Endodermal cell (in vitro differentiated cells): Measurements from ENCODE around the gene RAB38. TPM values are rescaled to one million over a fixed set of nuclear protein-coding genes. Genes with fewer than 3 reads are reported as not detected.
A peak's percentile ranks its signal among the peaks of the same experiment; 100 is the strongest.

ENCODE experiments used
- DNase-seq: peaks from one replicate; pipeline ENCODE4 v3.0.0-alpha.2; 2017
- H3K27ac ChIP-seq: 2 replicates; pipeline ENCODE4 v1.5.1; 2013; ENCODE audit warnings: mild to moderate bottlenecking, low read depth, low read length, moderate library complexity
- H3K27me3 ChIP-seq: 2 replicates; pipeline ENCODE4 v1.6.1; 2013; ENCODE audit warnings: mild to moderate bottlenecking, low read length, moderate library complexity; ENCODE audit not compliant: insufficient read depth, control insufficient read depth, poor library complexity, severe bottlenecking
- H3K36me3 ChIP-seq: 2 replicates; pipeline ENCODE4 v1.7.0; 2013; ENCODE audit warnings: mild to moderate bottlenecking, low read length, moderate library complexity; ENCODE audit not compliant: control insufficient read depth, insufficient read depth
- H3K4me1 ChIP-seq: one replicate; pipeline ENCODE4 v1.7.0; 2013; ENCODE audit warnings: low read length; ENCODE audit not compliant: control insufficient read depth, insufficient read depth
- H3K4me3 ChIP-seq: 2 replicates; pipeline ENCODE4 v1.5.1; 2013; ENCODE audit warnings: mild to moderate bottlenecking, low read length, moderate library complexity
- H3K9ac ChIP-seq: 2 replicates; pipeline ENCODE4 v1.6.1; 2013; ENCODE audit warnings: mild to moderate bottlenecking, low read length, moderate library complexity; ENCODE audit not compliant: poor library complexity, severe bottlenecking; ENCODE audit errors: extremely low read depth
- H3K9me3 ChIP-seq: 2 replicates; pipeline ENCODE4 v1.6.1; 2013; ENCODE audit warnings: mild to moderate bottlenecking, low read length, moderate library complexity; ENCODE audit not compliant: control insufficient read depth
- H3K27ac Mint-ChIP-seq: 2 replicates; pipeline ENCODE4 v1.8.0; 2020; ENCODE audit warnings: mixed read lengths
- H3K27me3 Mint-ChIP-seq: 2 replicates; pipeline ENCODE4 v1.8.0; 2021; ENCODE audit warnings: mild to moderate bottlenecking, mixed read lengths; ENCODE audit not compliant: insufficient read depth
- H3K36me3 Mint-ChIP-seq: 2 replicates; pipeline ENCODE4 v1.8.0; 2020; ENCODE audit warnings: low read depth, mixed read lengths
- H3K4me1 Mint-ChIP-seq: 2 replicates; pipeline ENCODE4 v1.8.0; 2020; ENCODE audit warnings: mixed read lengths
- H3K4me3 Mint-ChIP-seq: 2 replicates; pipeline ENCODE4 v1.8.0; 2020; ENCODE audit warnings: mild to moderate bottlenecking, moderate library complexity, mixed read lengths
- H3K9me3 Mint-ChIP-seq: 2 replicates; pipeline ENCODE4 v1.8.0; 2020; ENCODE audit warnings: mild to moderate bottlenecking, mixed read lengths
- WGBS, 2 experiments: methylation state at CpG; one replicate each; pipeline versions ENCODE4 v1.1.5 to v1.1.7; 2013; ENCODE audit warnings: missing lambda C conversion rate in 2 of 2, mixed read lengths in 1 of 2; ENCODE audit not compliant: insufficient coverage in 1 of 2, insufficient read length in 1 of 2; 5-methylcytosine and 5-hydroxymethylcytosine counted together
- total RNA-seq, 2 donors: library from RNA; stranded (reverse); fragmentation: NEBNext Ultra II Directional in 1 of 2; extraction: Animal tissue kit (Norgen Biotek cat#: 25700) in 1 of 2; gene quantifications; 2 replicates in 1 of 2; 3 replicates in 1 of 2; pipeline ENCODE4 v1.2.1, GENCODE V29; 2021
- TF ChIP-seq, protein P1 (sequence below): fragments of 200-600 bp; sonication (generic); conservative IDR thresholded peaks from 2 replicates; pipeline ENCODE4 v1.5.0; 2021; ENCODE audit warnings: antibody characterized with exemption, mild to moderate bottlenecking

Gene RAB38
- total RNA-seq, 2 donors from 2014 or later, result 12.3 to 15.0 TPM

DNA sequence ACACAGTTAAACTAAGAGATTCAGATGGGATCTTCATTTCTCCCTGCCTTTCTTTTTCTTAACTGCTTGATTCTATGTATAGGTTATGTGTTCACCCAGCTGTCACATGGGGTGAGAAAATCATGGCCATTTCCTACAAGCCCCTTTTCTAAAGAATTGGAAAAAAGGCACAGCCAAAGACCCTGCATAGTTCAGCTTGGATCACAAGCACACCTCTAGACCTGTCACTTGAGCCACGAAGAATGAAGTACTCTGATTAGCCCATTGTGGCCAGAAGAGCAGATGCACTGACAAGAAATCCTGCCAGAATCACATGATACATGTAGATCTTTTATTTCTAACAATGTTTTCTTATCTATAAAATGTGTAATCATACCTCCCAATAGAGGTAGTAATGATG, 69.7 kb downstream of the RAB38 start:
- H3K27ac ChIP-seq, result no peak overlapping the region
- H3K4me1 Mint-ChIP-seq, result peaks cover 5% of the 10 kb centered on the region
- H3K27me3 ChIP-seq, result no peaks in the 10 kb centered on the region
- H3K27me3 Mint-ChIP-seq, result no peaks in the 10 kb centered on the region
- no peaks in the 10 kb centered on the region for H3K36me3 ChIP-seq
- 100% methylated on average over 1 of the region's 1 CpG; no CpG with 5 or more reads in 1 of the 2 experiments for WGBS, 2 experiments
- no peaks in the 10 kb centered on the region for H3K4me1 ChIP-seq
- H3K27ac Mint-ChIP-seq, result no peak overlapping the region
- DNase-seq, result no peak
- no peak overlapping the region for H3K9ac ChIP-seq
- H3K36me3 Mint-ChIP-seq, result peaks cover 25% of the 10 kb centered on the region
- no peak overlapping the region for H3K4me3 Mint-ChIP-seq
- TF ChIP-seq, protein P1, sequence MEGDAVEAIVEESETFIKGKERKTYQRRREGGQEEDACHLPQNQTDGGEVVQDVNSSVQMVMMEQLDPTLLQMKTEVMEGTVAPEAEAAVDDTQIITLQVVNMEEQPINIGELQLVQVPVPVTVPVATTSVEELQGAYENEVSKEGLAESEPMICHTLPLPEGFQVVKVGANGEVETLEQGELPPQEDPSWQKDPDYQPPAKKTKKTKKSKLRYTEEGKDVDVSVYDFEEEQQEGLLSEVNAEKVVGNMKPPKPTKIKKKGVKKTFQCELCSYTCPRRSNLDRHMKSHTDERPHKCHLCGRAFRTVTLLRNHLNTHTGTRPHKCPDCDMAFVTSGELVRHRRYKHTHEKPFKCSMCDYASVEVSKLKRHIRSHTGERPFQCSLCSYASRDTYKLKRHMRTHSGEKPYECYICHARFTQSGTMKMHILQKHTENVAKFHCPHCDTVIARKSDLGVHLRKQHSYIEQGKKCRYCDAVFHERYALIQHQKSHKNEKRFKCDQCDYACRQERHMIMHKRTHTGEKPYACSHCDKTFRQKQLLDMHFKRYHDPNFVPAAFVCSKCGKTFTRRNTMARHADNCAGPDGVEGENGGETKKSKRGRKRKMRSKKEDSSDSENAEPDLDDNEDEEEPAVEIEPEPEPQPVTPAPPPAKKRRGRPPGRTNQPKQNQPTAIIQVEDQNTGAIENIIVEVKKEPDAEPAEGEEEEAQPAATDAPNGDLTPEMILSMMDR, result no peak
- no peaks in the 10 kb centered on the region for H3K9me3 ChIP-seq
- H3K9me3 Mint-ChIP-seq, result peaks cover 18% of the 10 kb centered on the region
- H3K4me3 ChIP-seq, result no peak overlapping the region

DNA sequence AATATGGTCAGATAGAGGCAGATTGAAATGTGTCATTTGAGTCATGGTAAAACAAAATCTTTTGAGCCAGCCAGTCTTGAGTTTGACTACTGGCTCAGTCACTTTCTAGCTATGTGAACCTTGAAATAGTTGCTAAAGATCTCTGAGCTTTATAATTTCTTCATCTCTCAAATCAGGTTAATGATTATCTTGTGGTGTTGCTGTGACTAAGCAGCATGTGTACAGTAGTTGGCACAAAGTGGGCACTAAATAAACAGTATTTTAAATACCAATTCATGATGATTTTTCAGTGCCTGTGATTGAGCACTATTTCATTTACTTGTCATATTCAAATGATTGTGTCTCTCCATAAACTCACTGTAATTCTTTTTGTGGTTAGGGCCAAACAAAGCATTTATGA, 70.8 kb downstream of the RAB38 start:
- no peak for DNase-seq
- H3K4me1 ChIP-seq, result no peaks in the 10 kb centered on the region
- H3K27ac ChIP-seq, result no peak overlapping the region
- no peaks in the 10 kb centered on the region for H3K9me3 ChIP-seq
- no peak overlapping the region for H3K27ac Mint-ChIP-seq
- no peaks in the 10 kb centered on the region for H3K27me3 ChIP-seq
- no peak overlapping the region for H3K4me3 Mint-ChIP-seq
- TF ChIP-seq, protein P1, result no peak
- peaks cover 15% of the 10 kb centered on the region for H3K9me3 Mint-ChIP-seq
- no peaks in the 10 kb centered on the region for H3K27me3 Mint-ChIP-seq
- H3K9ac ChIP-seq, result no peak overlapping the region
- peaks cover 8% of the 10 kb centered on the region for H3K4me1 Mint-ChIP-seq
- H3K4me3 ChIP-seq, result no peak overlapping the region
- H3K36me3 Mint-ChIP-seq, result peaks cover 16% of the 10 kb centered on the region
- no peaks in the 10 kb centered on the region for H3K36me3 ChIP-seq

DNA sequence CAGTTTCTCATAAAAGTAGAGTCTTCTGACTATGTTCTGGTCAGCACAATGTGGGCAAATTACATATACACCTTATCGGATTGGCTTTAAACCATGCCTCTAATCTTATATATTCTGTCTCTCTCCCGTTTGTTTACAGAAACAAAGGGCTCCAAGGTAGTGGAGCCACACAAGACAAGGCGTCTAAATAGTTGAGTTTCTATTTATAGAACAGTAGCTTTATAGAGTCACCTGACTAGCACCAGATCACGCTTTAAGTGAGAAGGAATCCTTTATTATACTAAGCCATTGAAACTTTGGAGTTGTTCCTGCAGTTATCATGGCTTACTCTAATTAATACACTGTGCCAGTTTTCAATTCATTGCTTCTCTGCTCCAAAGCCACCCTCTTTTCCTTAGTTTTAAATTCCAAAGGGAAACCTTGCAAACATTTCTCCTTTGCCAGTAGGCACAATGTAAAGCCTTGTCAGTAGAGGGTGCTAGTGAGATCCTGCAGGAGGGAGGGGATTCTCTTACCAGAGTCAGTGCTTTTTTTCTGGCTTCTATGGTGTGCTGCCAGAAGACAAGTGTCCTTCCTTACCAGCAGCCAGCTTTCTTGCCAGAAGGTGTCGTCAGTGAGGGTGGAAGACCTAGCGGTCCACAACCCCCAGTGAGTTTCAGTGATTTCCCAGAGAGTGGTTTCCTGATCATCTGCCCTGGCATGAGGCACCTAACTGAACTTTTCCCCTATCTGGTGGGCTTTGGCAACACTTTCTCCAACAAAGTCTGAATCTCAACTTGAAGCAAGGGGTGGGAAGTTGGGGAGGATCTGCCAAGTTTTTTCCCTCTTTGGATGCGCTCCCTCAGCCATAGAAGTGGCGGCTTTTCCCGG, 71.7 kb downstream of the RAB38 start:
- Histone ChIP-seq H3K4me1 (no peaks in the 10 kb centered on the region), H3K9me3 (no peaks in the 10 kb centered on the region), H3K27me3 (no peaks in the 10 kb centered on the region), H3K4me3 (no peak overlapping the region), H3K27ac (no peak overlapping the region), H3K9ac (no peak overlapping the region), H3K36me3 (no peaks in the 10 kb centered on the region)
- H3K27me3 Mint-ChIP-seq, result no peaks in the 10 kb centered on the region
- TF ChIP-seq, protein P1, result peak; percentile 97
- WGBS, 2 experiments, result 74 to 93% methylated on average over 3 to 9 of the region's 9 CpGs
- peaks cover 8% of the 10 kb centered on the region for H3K9me3 Mint-ChIP-seq
- DNase-seq, result peak; percentile 92
- H3K4me3 Mint-ChIP-seq, result no peak overlapping the region
- peaks cover 8% of the 10 kb centered on the region for H3K36me3 Mint-ChIP-seq
- H3K27ac Mint-ChIP-seq, result no peak overlapping the region
- peaks cover 8% of the 10 kb centered on the region for H3K4me1 Mint-ChIP-seq
